GM12892 (cell line): Measurements from ENCODE around the gene DMBX1.

Experiments
- POLR2A ChIP-seq: IDR thresholded peaks from 2 replicates; pipeline ENCODE4 v1.6.1; 2011; ENCODE audit warnings: low read depth, low read length, control low read depth
- POLR2AphosphoS5 ChIP-seq: IDR thresholded peaks from 2 replicates; pipeline ENCODE4 v1.6.1; 2011; ENCODE audit warnings: low read depth, low read length, control low read depth

GRCh38 chr1:46526691-46527291, 37.2 kb downstream of the DMBX1 start:
- no peak for TF ChIP-seq POLR2AphosphoS5
- TF ChIP-seq POLR2A, result no peak
